CD14-positive monocyte (primary cell): ENCODE results near the gene SCN8A. TPM values are rescaled to one million over a fixed set of nuclear protein-coding genes. Genes with fewer than 3 reads are reported as not detected.

Source experiments
- DNase-seq, 3 donors: peaks; one replicate each; pipeline ENCODE4 v3.0.0-alpha.2; 2011 to 2022
- H2AFZ ChIP-seq: 2 replicates; pipeline ENCODE4 v1.6.0; 2012; ENCODE audit warnings: mild to moderate bottlenecking, low read depth, low read length, inconsistent platforms; ENCODE audit not compliant: insufficient read depth, poor library complexity, severe bottlenecking
- H3K27ac ChIP-seq, 2 donors: 1 replicate in 1 of 2; 2 replicates in 1 of 2; pipeline ENCODE4 v1.5.1; 2012 to 2013; ENCODE audit warnings: low read length in 2 of 2, control low read depth in 1 of 2, inconsistent platforms in 1 of 2, low read depth in 1 of 2, mild to moderate bottlenecking in 1 of 2
- H3K27me3 ChIP-seq, 2 donors: one replicate each; pipeline versions ENCODE4 v1.6.0 to v1.6.1; 2011 to 2013; ENCODE audit warnings: low read length in 2 of 2; ENCODE audit not compliant: control insufficient read depth in 2 of 2, insufficient read depth in 2 of 2
- H3K36me3 ChIP-seq, 2 donors: replicated peaks in 1 of 2; 1 replicate in 1 of 2; 2 replicates in 1 of 2; pipeline versions ENCODE4 v1.5.1 to v1.6.1; 2012 to 2013; ENCODE audit warnings: low read length in 2 of 2, control low read depth in 1 of 2, inconsistent platforms in 1 of 2, mild to moderate bottlenecking in 1 of 2; ENCODE audit not compliant: insufficient read depth in 2 of 2, control insufficient read depth in 1 of 2
- H3K4me1 ChIP-seq, 2 donors: 1 replicate in 1 of 2; 2 replicates in 1 of 2; pipeline versions ENCODE4 v1.5.1 to v1.6.1; 2012 to 2013; ENCODE audit warnings: low read length in 2 of 2, control low read depth in 1 of 2, inconsistent platforms in 1 of 2, mild to moderate bottlenecking in 1 of 2, moderate library complexity in 1 of 2; ENCODE audit not compliant: insufficient read depth in 2 of 2, control insufficient read depth in 1 of 2
- H3K4me2 ChIP-seq: replicated peaks from 2 replicates; pipeline ENCODE3; 2012; ENCODE audit warnings: low read length, moderate library complexity, mild to moderate bottlenecking; ENCODE audit not compliant: poor library complexity, severe bottlenecking; ENCODE audit errors: extremely low read depth
- H3K4me3 ChIP-seq, 3 experiments: fragments of 200-600 bp in 1 of 3; sonication (generic) in 1 of 3; replicated peaks in 1 of 3; 1 replicate in 2 of 3; 2 replicates in 1 of 3; pipeline ENCODE4 v1.5.1; 2011 to 2013; ENCODE audit warnings: low read length in 3 of 3, mild to moderate bottlenecking in 3 of 3, control low read depth in 2 of 3, low read depth in 2 of 3, inconsistent platforms in 1 of 3, moderate library complexity in 1 of 3
- H3K79me2 ChIP-seq: 2 replicates; pipeline ENCODE4 v1.6.0; 2012; ENCODE audit warnings: mild to moderate bottlenecking, control low read depth, inconsistent platforms, low read length, moderate library complexity; ENCODE audit not compliant: insufficient read depth
- H3K9ac ChIP-seq: 2 replicates; pipeline ENCODE4 v1.6.0; 2017; ENCODE audit warnings: low read length, mild to moderate bottlenecking; ENCODE audit not compliant: insufficient read depth, poor library complexity, severe bottlenecking
- H3K9me3 ChIP-seq, 2 donors: replicated peaks in 1 of 2; 1 replicate in 1 of 2; 2 replicates in 1 of 2; pipeline versions ENCODE4 v1.5.1 to v1.6.1; 2012 to 2013; ENCODE audit warnings: low read length in 2 of 2, control low read depth in 1 of 2; ENCODE audit not compliant: control insufficient read depth in 1 of 2, insufficient read depth in 1 of 2
- H4K20me1 ChIP-seq: 2 replicates; pipeline ENCODE4 v1.6.0; 2012; ENCODE audit warnings: mild to moderate bottlenecking, low read length, control low read depth, moderate library complexity; ENCODE audit not compliant: insufficient read depth
- H3K27ac Mint-ChIP-seq, 7 donors: one replicate each; pipeline ENCODE4 v1.8.0; 2020; ENCODE audit warnings: mild to moderate bottlenecking in 7 of 7, mixed read lengths in 7 of 7, moderate library complexity in 6 of 7, inconsistent platforms in 2 of 7
- H3K27me3 Mint-ChIP-seq, 3 donors: one replicate each; pipeline ENCODE4 v1.8.0; 2021 to 2022; ENCODE audit warnings: low read depth in 3 of 3, mild to moderate bottlenecking in 3 of 3, mixed read lengths in 3 of 3, moderate library complexity in 3 of 3, inconsistent platforms in 1 of 3
- H3K36me3 Mint-ChIP-seq, 2 donors: one replicate each; pipeline ENCODE4 v1.8.0; 2020; ENCODE audit warnings: mixed read lengths in 2 of 2, inconsistent platforms in 1 of 2, mild to moderate bottlenecking in 1 of 2
- H3K4me1 Mint-ChIP-seq: one replicate; pipeline ENCODE4 v1.8.0; 2020; ENCODE audit warnings: mild to moderate bottlenecking, mixed read lengths
- H3K4me3 Mint-ChIP-seq, 2 donors: one replicate each; pipeline ENCODE4 v1.8.0; 2020; ENCODE audit warnings: mild to moderate bottlenecking in 2 of 2, mixed read lengths in 2 of 2, moderate library complexity in 1 of 2
- H3K9me3 Mint-ChIP-seq, 7 donors: one replicate each; pipeline ENCODE4 v1.8.0; 2020 to 2022; ENCODE audit warnings: mixed read lengths in 7 of 7, mild to moderate bottlenecking in 6 of 7, moderate library complexity in 6 of 7, inconsistent platforms in 2 of 7
- CTCF ChIP-seq: fragments of 200-600 bp; IDR thresholded peaks from one replicate; pipeline ENCODE4 v1.8.0; 2022; ENCODE audit warnings: antibody characterized with exemption, mild to moderate bottlenecking
- WGBS: methylation state at CpG from one replicate; pipeline ENCODE4 v1.1.5; 2013; ENCODE audit warnings: missing lambda C conversion rate; ENCODE audit not compliant: insufficient coverage; 5-methylcytosine and 5-hydroxymethylcytosine counted together
- intact Hi-C, 2 donors: fragments of 100-400 bp; cut with micrococcal nuclease; formaldehyde crosslinking; loops; one replicate each; pipeline versions ENCODE4 v1.15.0 to v1.15.1; 2023
- polyA plus RNA-seq, 3 donors: library from polyadenylated mRNA; depleted of rRNA in 1 of 3; unstranded in 2 of 3; stranded (reverse) in 1 of 3; fragments of 300-500 nt in 2 of 3; fragments of >200 nt in 1 of 3; fragmentation: Illumina TruSeq in 2 of 3; gene quantifications; 1 replicate in 2 of 3; 2 replicates in 1 of 3; pipeline ENCODE4 v1.2.3, GENCODE V29; 2012 to 2021

The SCN8A gene
- polyA plus RNA-seq, 3 donors: 0.03 TPM; not detected in 2

GRCh38 chr12:51841727-51842126 lies 250.7 kb downstream of the SCN8A start:
- Histone ChIP-seq H4K20me1 (no peaks in the 10 kb centered on the region), H3K9me3 (no peaks in the 10 kb centered on the region), H3K79me2 (no peaks in the 10 kb centered on the region), H3K36me3 (no peaks in the 10 kb centered on the region), H3K4me2 (no peak overlapping the region), H3K4me1 (peaks cover 33 to 46% of the 10 kb centered on the region in 2 donors), H2AFZ (no peak overlapping the region), H3K9ac (no peak overlapping the region), H3K4me3 (no peak overlapping the region), H3K27me3 (peaks cover 5 to 26% of the 10 kb centered on the region in 2 donors), H3K27ac (no peak overlapping the region)
- peaks cover 4 to 9% of the 10 kb centered on the region in 2 donors for H3K36me3 Mint-ChIP-seq
- no peak for TF ChIP-seq CTCF
- H3K4me3 Mint-ChIP-seq: no peak overlapping the region
- H3K27me3 Mint-ChIP-seq: peaks cover 29 to 58% (median 50%) of the 10 kb centered on the region in 3 donors
- DNase-seq: no peak
- H3K4me1 Mint-ChIP-seq: peaks cover 50% of the 10 kb centered on the region
- WGBS: 94% methylated on average over 3 of the region's 6 CpGs
- no peak overlapping the region for H3K27ac Mint-ChIP-seq
- H3K9me3 Mint-ChIP-seq: peaks cover 0 to 5% (median 0%) of the 10 kb centered on the region in 7 donors
- intact Hi-C loops: no loop called here

- intact Hi-C loops: no loop called here
- Histone ChIP-seq H3K4me3 (no peak overlapping the region), H3K9me3 (no peaks in the 10 kb centered on the region), H2AFZ (no peak overlapping the region), H4K20me1 (no peaks in the 10 kb centered on the region), H3K79me2 (no peaks in the 10 kb centered on the region), H3K36me3 (no peaks in the 10 kb centered on the region), H3K9ac (no peak overlapping the region), H3K4me1 (peaks cover 32 to 54% of the 10 kb centered on the region in 2 donors), H3K4me2 (no peak overlapping the region), H3K27ac (no peak overlapping the region), H3K27me3 (peaks cover 8 to 37% of the 10 kb centered on the region in 2 donors)
- DNase-seq: no peak
- H3K27me3 Mint-ChIP-seq: peaks cover 37 to 62% (median 55%) of the 10 kb centered on the region in 3 donors
- H3K9me3 Mint-ChIP-seq: peaks cover 0 to 5% (median 0%) of the 10 kb centered on the region in 7 donors
- 92% methylated on average over 2 of the region's 4 CpGs for WGBS
- peaks cover 38% of the 10 kb centered on the region for H3K4me1 Mint-ChIP-seq
- H3K36me3 Mint-ChIP-seq: peaks cover 3 to 4% of the 10 kb centered on the region in 2 donors
- no peak for TF ChIP-seq CTCF
- H3K4me3 Mint-ChIP-seq: peak overlapping the region in 1 of 2 donors; percentile 26
- H3K27ac Mint-ChIP-seq: no peak overlapping the region
Measured at GRCh38 chr12:51844854-51845253, 253.8 kb downstream of the SCN8A start.
